AG04450 (cell line): Measurements from ENCODE around the gene ATF1. TPM values are rescaled to one million over a fixed set of nuclear protein-coding genes. Genes with fewer than 3 reads are reported as not detected.

Experiments
- CTCF ChIA-PET: fragments of 300-600, 350-600 bp; formaldehyde crosslinking; extraction: SDS; loops from one replicate; lab custom pipeline; 2022; ENCODE audit warnings: antibody characterized with exemption, inconsistent platforms; lab: Charles Lee
- POLR2A ChIA-PET: fragments of 350-600 bp; formaldehyde crosslinking; extraction: SDS; loops from one replicate; lab custom pipeline; 2021; ENCODE audit warnings: antibody characterized with exemption, inconsistent platforms; lab: Yijun Ruan, JAX
- DNase-seq: peaks from one replicate; pipeline ENCODE4 v3.0.0-alpha.2; 2011; ENCODE audit warnings: low read depth, low spot score
- H3K27ac ChIP-seq: one replicate; pipeline ENCODE4 v1.5.1; 2012; ENCODE audit warnings: low read depth, low read length, control low read depth
- H3K27me3 ChIP-seq: one replicate; pipeline ENCODE4 v1.6.0; 2012; ENCODE audit warnings: low read length; ENCODE audit not compliant: control insufficient read depth, insufficient read depth
- H3K4me3 ChIP-seq: 2 replicates; pipeline ENCODE4 v1.5.1; 2011; ENCODE audit warnings: mild to moderate bottlenecking, low read depth, low read length, control low read depth
- H3K9me3 ChIP-seq: 2 replicates; pipeline ENCODE4 v1.5.1; 2012; ENCODE audit warnings: low read length; ENCODE audit not compliant: control insufficient read depth, insufficient read depth
- CTCF ChIP-seq: IDR thresholded peaks from 2 replicates; pipeline ENCODE4 v1.5.1; 2011; ENCODE audit warnings: low read depth, low read length, control low read depth, inconsistent platforms
- polyA minus RNA-seq: library from RNA; depleted of rRNA, polyadenylated mRNA; stranded (reverse); fragments of >200 nt; gene quantifications from 2 replicates; pipeline ENCODE4 v1.2.3, GENCODE V29; 2011; rRNA and poly(A)+ RNA removed
- polyA plus RNA-seq: library from polyadenylated mRNA; depleted of rRNA; stranded (reverse); fragments of >200 nt; gene quantifications from 2 replicates; pipeline ENCODE4 v1.2.3, GENCODE V29; 2011; rRNA removed

Gene ATF1
- polyA plus RNA-seq (60.5 and 63.1 TPM in 2 replicates), polyA minus RNA-seq (72.8 and 75.4 TPM in 2 replicates)

- peak within 1 kb of the TSS; percentile 95 for H3K27ac ChIP-seq
- H3K27me3 ChIP-seq, result no peaks in the 10 kb centered on the region
- H3K9me3 ChIP-seq, result peaks cover 3% of the 10 kb centered on the region; the same call in 1 of the 2 replicates
- TF ChIP-seq CTCF, result no peak
- ChIA-PET POLR2A (interaction anchor here (0.6 to 2.5 kb wide), 5 partner anchors 23 to 608 kb away, joined by 4 to 8 read pairs (median 6); partner anchors contain the start of gene CSRNP2), CTCF (interaction anchor here (0.6 to 2.9 kb wide), 7 partner anchors 11 to 298 kb away, joined by 3 to 57 read pairs (median 7); a partner anchor contains a TSS)
- peak; percentile 79 for DNase-seq
- peak within 1 kb of the TSS; percentile 90 for H3K4me3 ChIP-seq
These were observed at the start of gene ATF1 for GRCh38 chr12:50763639-50764285. Gene ATF1, plus strand, starts transcription at chr12:50764101. Its CDS starts 16,045 bp downstream, at chr12:50780146.

DNA sequence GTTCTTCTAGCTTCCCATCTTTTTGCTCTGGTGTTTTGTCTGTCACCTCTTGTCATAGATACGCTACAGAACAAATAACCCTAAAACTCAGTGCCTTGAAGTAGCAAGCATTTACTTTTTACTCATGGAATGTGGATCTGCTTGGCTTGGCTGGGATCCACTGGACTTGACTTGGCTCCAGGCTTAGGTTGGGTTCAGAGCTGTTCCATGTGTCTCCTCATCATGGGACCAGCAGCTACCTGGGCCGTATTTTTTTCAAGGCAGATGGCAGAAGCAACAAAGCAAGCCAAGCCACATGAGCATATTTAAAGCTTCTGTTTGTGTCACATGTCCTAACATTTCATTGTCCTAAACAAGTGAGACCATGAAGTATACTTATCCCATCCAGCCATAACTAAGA lies 48.7 kb upstream of the ATF1 start:
- POLR2A ChIA-PET, result no interaction called here
- Histone ChIP-seq H3K9me3 (no peaks in the 10 kb centered on the region), H3K4me3 (no peak overlapping the region), H3K27me3 (no peaks in the 10 kb centered on the region), H3K27ac (no peak overlapping the region)
- CTCF ChIA-PET, result interaction anchor here (0.6 to 1.3 kb wide), 2 partner anchors 211 to 212 kb away, joined by 4 to 8 read pairs; no protein-coding TSS in a partner anchor
- no peak for TF ChIP-seq CTCF
- no peak for DNase-seq

- CTCF ChIA-PET, result no interaction called here
- H3K27ac ChIP-seq, result no peak overlapping the region
- DNase-seq, result no peak
- POLR2A ChIA-PET, result no interaction called here
- H3K27me3 ChIP-seq, result no peaks in the 10 kb centered on the region
- no peak overlapping the region for H3K4me3 ChIP-seq
- H3K9me3 ChIP-seq, result no peaks in the 10 kb centered on the region
- TF ChIP-seq CTCF, result no peak
These were observed 45.1 kb upstream of the ATF1 start for GRCh38 chr12:50718760-50719159.

DNA sequence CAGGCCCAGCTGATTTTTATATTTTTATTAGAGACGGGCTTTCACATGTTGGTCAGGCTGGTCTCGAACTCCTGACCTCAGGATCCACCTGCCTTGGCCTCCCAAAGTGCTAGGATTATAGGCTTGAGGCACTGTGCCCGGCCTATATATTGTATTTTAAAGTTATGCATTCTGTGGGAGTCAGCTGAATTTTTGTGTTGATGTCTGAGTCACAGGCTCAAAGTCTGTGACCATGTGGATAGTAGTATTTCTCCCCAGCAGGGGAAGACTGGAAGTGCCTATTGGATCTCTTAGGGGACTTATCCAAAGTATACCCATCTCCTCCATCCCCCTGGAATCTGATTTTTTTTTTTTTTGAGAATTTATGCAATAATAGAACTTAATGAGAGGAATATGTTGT lies 43.8 kb upstream of the ATF1 start:
- ChIA-PET POLR2A (interaction anchor here (0.6 kb wide), 1 partner anchor 306 kb away, joined by 3 read pairs; the partner anchor contains the start of gene SLC11A2), CTCF (interaction anchor here (0.7 to 1.1 kb wide), 3 partner anchors 206 to 530 kb away, joined by 3 to 5 read pairs (median 3); no protein-coding TSS in a partner anchor)
- H3K27me3 ChIP-seq, result no peaks in the 10 kb centered on the region
- peak; percentile 23 for TF ChIP-seq CTCF
- no peak overlapping the region for H3K27ac ChIP-seq
- no peak overlapping the region for H3K4me3 ChIP-seq
- H3K9me3 ChIP-seq, result no peaks in the 10 kb centered on the region
- no peak for DNase-seq

GRCh38 chr12:50720501-50720900 lies 43.4 kb upstream of the ATF1 start:
- no peak for DNase-seq

More at GRCh38 chr12:50720501-50720900, 43.4 kb upstream of the ATF1 start:
- no peak for TF ChIP-seq CTCF
- POLR2A ChIA-PET, result no interaction called here
- no peak overlapping the region for H3K27ac ChIP-seq
- no peak overlapping the region for H3K4me3 ChIP-seq
- H3K27me3 ChIP-seq, result no peaks in the 10 kb centered on the region
- CTCF ChIA-PET, result interaction anchor here (0.7 to 1.1 kb wide), 3 partner anchors 206 to 530 kb away, joined by 3 to 5 read pairs (median 3); no protein-coding TSS in a partner anchor
- H3K9me3 ChIP-seq, result no peaks in the 10 kb centered on the region
